Activated B cell treated with CpG ODN at 0.5 μM for 24 hours (primary cell): ENCODE measurements around the gene ZNF652. TPM values are rescaled to one million over a fixed set of nuclear protein-coding genes. Genes with fewer than 3 reads are reported as not detected.

Experiments used
- ATAC-seq: fragments of 200-7000 bp; cut with Tn5 transposase; one replicate; pipeline ENCODE4 v1.10.0; 2021; ENCODE audit warnings: low read depth, mild to moderate bottlenecking, moderate library complexity
- CTCF ChIA-PET: fragments of 350-600 bp; sonication (Branson Sonifier 250); formaldehyde crosslinking; loops from one replicate; lab custom pipeline; 2021; ENCODE audit warnings: antibody characterized with exemption; lab: Charles Lee
- POLR2A ChIA-PET: fragments of 350-600 bp; sonication (Branson Sonifier 250); formaldehyde crosslinking; loops from one replicate; lab custom pipeline; 2021; ENCODE audit warnings: antibody characterized with exemption; lab: Charles Lee
- DNase-seq: peaks from one replicate; pipeline ENCODE4 v3.0.0; 2022
- H3K27ac Mint-ChIP-seq: one replicate; pipeline ENCODE4 v1.8.0; 2020; ENCODE audit warnings: mixed read lengths
- H3K27me3 Mint-ChIP-seq: one replicate; pipeline ENCODE4 v1.8.0; 2021; ENCODE audit warnings: mixed read lengths
- H3K36me3 Mint-ChIP-seq: one replicate; pipeline ENCODE4 v1.8.0; 2021; ENCODE audit warnings: low read depth, mixed read lengths
- H3K4me1 Mint-ChIP-seq: one replicate; pipeline ENCODE4 v1.8.0; 2021; ENCODE audit warnings: mixed read lengths
- H3K4me3 Mint-ChIP-seq: one replicate; pipeline ENCODE4 v1.8.0; 2020; ENCODE audit warnings: mild to moderate bottlenecking, mixed read lengths
- H3K9me3 Mint-ChIP-seq: one replicate; pipeline ENCODE4 v1.8.0; 2020; ENCODE audit warnings: mixed read lengths
- CTCF ChIP-seq: fragments of 200-600 bp; IDR thresholded peaks from one replicate; pipeline ENCODE4 v1.8.0; 2022; ENCODE audit warnings: antibody characterized with exemption, mild to moderate bottlenecking
- intact Hi-C: fragments of 100-400 bp; cut with micrococcal nuclease; formaldehyde crosslinking; loops from one replicate; pipeline ENCODE4 v1.15.1; 2024
- total RNA-seq: library from RNA; stranded (reverse); gene quantifications from 2 replicates; pipeline ENCODE4 v1.2.3, GENCODE V29; 2022

Gene ZNF652
- total RNA-seq, 1 donor from 2014 or later, result 40.6 TPM

- no peak overlapping the region for H3K27ac Mint-ChIP-seq
- TF ChIP-seq CTCF, result no peak
- no peaks in the 10 kb centered on the region for H3K36me3 Mint-ChIP-seq
- CTCF ChIA-PET, result no interaction called here
- no peaks in the 10 kb centered on the region for H3K9me3 Mint-ChIP-seq
- peak overlapping the region; percentile 83 for H3K4me3 Mint-ChIP-seq
- H3K27me3 Mint-ChIP-seq, result peaks cover 7% of the 10 kb centered on the region
- DNase-seq (no peak), ATAC-seq (no peak)
- POLR2A ChIA-PET, result interaction anchor here (0.7 to 1.4 kb wide), 2 partner anchors 67 to 150 kb away, joined by 3 to 6 read pairs; no protein-coding TSS in a partner anchor
- intact Hi-C loops, result loop anchor here (2.0 kb wide), 1 partner anchor 29 kb away; the partner anchor contains the start of gene PHOSPHO1
- peaks cover 11% of the 10 kb centered on the region for H3K4me1 Mint-ChIP-seq
Observed at GRCh38 chr17:49259663-49260010, 102.4 kb downstream of the ZNF652 start.

- Mint-ChIP-seq H3K4me1 (peaks cover 11% of the 10 kb centered on the region), H3K36me3 (no peaks in the 10 kb centered on the region), H3K9me3 (no peaks in the 10 kb centered on the region), H3K27me3 (peaks cover 6% of the 10 kb centered on the region), H3K4me3 (no peak overlapping the region), H3K27ac (no peak overlapping the region)
- no peak for TF ChIP-seq CTCF
- CTCF ChIA-PET, result interaction anchor here (0.7 kb wide), 1 partner anchor 33 kb away, joined by 3 read pairs; no protein-coding TSS in a partner anchor
- POLR2A ChIA-PET, result no interaction called here
- ATAC-seq (no peak), DNase-seq (no peak)
- intact Hi-C loops, result no loop called here
Observed at GRCh38 chr17:49258394-49258793, 103.7 kb downstream of the ZNF652 start.

- Mint-ChIP-seq H3K4me1 (peaks cover 3% of the 10 kb centered on the region), H3K27ac (no peak overlapping the region), H3K9me3 (no peaks in the 10 kb centered on the region), H3K36me3 (no peaks in the 10 kb centered on the region), H3K4me3 (no peak overlapping the region), H3K27me3 (peaks cover 6% of the 10 kb centered on the region)
- DNase-seq (no peak), ATAC-seq (no peak)
- intact Hi-C loops, result no loop called here
- TF ChIP-seq CTCF, result no peak
- ChIA-PET POLR2A (interaction anchor here (0.6 kb wide), 1 partner anchor 137 kb away, joined by 3 read pairs; no protein-coding TSS in a partner anchor), CTCF (no interaction called here)
Observed at GRCh38 chr17:49255125-49255524, 106.9 kb downstream of the ZNF652 start.

- ATAC-seq (no peak), DNase-seq (no peak)
- H3K27me3 Mint-ChIP-seq, result peaks cover 13% of the 10 kb centered on the region
- H3K36me3 Mint-ChIP-seq, result no peaks in the 10 kb centered on the region
- ChIA-PET CTCF (interaction anchor here (1.2 kb wide), 1 partner anchor 302 kb away, joined by 3 read pairs; no protein-coding TSS in a partner anchor), POLR2A (no interaction called here)
- no peaks in the 10 kb centered on the region for H3K4me1 Mint-ChIP-seq
- no peak overlapping the region for H3K4me3 Mint-ChIP-seq
- intact Hi-C loops, result no loop called here
- H3K9me3 Mint-ChIP-seq, result no peaks in the 10 kb centered on the region
- no peak overlapping the region for H3K27ac Mint-ChIP-seq
- no peak for TF ChIP-seq CTCF
Observed at GRCh38 chr17:49254066-49254465, 108.0 kb downstream of the ZNF652 start.

- no peaks in the 10 kb centered on the region for H3K36me3 Mint-ChIP-seq
- H3K4me3 Mint-ChIP-seq, result no peak overlapping the region
- no peaks in the 10 kb centered on the region for H3K9me3 Mint-ChIP-seq
- no peak for TF ChIP-seq CTCF
- intact Hi-C loops, result no loop called here
- no peak overlapping the region for H3K27ac Mint-ChIP-seq
- POLR2A ChIA-PET, result interaction anchor here (0.5 kb wide), 1 partner anchor 44 kb away, joined by 3 read pairs; no protein-coding TSS in a partner anchor
- H3K4me1 Mint-ChIP-seq, result no peaks in the 10 kb centered on the region
- DNase-seq (no peak), ATAC-seq (no peak)
- CTCF ChIA-PET, result no interaction called here
- H3K27me3 Mint-ChIP-seq, result peaks cover 20% of the 10 kb centered on the region
Observed at GRCh38 chr17:49252148-49252695, 109.8 kb downstream of the ZNF652 start.
